GM21576 (cell line): Measurements from ENCODE around the gene MAP3K3.

Experiments used
- ATAC-seq: cut with Tn5 transposase; IDR thresholded peaks from one replicate; pipeline ENCODE4 v1.9.1; 2021; ENCODE audit warnings: mild to moderate bottlenecking, moderate library complexity; ENCODE audit not compliant: unreplicated experiment

The MAP3K3 gene

DNA sequence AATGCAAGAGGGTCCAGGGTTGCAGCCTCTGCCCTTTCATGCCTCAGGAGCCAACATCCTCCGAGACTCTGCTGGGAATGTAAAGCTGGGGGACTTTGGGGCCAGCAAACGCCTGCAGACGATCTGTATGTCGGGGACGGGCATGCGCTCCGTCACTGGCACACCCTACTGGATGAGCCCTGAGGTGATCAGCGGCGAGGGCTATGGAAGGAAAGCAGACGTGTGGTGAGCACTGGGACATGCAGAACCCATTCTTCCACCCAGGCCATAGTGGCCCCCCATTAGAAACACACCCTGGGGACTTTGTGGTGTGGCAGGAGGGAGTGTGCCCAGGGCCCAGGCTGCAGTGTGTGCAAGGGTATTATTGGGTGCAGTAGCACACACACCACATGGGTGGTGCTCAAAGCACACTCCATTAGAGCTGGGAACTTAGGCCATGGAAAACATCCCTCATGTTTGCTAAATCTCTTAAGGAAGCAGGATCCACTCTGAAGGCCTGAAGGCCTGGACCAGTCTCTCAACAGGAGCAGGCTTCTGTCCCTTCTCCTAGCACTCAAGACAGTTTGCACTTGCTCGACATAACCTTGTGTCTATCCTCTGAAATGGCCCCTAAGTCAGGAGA lies 70.1 kb downstream of the MAP3K3 start:
- no peak for ATAC-seq

DNA sequence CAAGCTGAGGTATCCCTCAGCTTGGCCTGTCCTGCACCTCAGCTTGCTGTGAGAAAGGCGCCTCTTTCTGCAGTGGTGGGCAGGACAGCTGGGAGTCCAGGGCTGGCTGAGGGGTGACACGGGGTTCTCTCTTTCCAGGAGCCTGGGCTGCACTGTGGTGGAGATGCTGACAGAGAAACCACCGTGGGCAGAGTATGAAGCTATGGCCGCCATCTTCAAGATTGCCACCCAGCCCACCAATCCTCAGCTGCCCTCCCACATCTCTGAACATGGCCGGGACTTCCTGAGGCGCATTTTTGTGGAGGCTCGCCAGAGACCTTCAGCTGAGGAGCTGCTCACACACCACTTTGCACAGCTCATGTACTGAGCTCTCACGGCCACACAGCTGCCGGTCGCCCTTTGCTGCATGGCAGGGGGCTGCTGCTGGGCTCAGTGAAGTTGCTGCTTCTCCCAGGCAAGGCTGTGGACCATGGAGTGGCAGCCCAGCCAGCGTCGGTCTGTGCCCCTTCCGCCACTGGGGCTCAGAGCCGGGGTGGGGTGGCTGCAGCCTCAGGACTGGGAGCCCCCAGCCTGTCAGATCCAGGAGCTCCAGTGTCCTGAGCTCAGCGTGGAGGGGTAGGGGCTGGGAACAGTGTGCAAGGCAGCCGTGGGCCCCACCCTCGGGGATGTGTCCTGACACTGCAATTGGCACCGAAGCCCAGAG lies 71.3 kb downstream of the MAP3K3 start:
- ATAC-seq = no peak

DNA sequence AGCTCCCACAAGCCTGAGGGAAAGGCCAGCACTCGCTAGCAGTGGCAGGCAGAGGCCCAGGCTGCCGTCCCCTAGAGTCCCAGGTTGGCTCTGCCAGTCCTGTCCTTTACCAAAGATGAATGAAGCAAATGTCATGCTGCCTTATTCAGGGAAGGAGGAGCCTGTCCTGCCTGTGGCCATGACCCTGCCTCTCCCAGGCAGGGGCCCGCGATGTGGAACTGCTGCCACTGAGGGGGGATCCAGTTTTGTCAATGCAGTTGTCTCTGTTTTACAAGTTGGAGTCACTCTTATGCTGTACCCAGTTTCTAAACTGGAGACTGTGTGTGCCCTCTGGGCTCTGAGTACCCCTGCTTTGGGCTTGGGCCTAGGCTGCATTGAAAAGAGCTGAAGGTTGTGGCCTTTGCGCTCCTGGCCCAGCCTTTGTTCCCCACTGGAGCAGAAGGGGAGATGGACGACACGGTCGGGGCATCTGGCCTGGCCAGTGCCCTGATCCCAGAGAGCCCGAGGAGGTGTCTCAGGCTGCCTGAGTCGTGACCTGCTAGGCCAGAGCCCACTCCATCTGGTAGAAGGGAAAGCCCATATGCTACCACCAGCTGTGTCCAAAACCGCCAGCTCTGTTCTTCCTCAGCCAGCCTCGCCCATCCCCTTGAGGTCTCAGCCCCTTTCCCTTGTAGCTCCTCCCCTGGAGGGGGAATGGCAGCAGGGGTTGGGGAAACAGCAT lies 72.2 kb downstream of the MAP3K3 start:
- no peak for ATAC-seq

DNA sequence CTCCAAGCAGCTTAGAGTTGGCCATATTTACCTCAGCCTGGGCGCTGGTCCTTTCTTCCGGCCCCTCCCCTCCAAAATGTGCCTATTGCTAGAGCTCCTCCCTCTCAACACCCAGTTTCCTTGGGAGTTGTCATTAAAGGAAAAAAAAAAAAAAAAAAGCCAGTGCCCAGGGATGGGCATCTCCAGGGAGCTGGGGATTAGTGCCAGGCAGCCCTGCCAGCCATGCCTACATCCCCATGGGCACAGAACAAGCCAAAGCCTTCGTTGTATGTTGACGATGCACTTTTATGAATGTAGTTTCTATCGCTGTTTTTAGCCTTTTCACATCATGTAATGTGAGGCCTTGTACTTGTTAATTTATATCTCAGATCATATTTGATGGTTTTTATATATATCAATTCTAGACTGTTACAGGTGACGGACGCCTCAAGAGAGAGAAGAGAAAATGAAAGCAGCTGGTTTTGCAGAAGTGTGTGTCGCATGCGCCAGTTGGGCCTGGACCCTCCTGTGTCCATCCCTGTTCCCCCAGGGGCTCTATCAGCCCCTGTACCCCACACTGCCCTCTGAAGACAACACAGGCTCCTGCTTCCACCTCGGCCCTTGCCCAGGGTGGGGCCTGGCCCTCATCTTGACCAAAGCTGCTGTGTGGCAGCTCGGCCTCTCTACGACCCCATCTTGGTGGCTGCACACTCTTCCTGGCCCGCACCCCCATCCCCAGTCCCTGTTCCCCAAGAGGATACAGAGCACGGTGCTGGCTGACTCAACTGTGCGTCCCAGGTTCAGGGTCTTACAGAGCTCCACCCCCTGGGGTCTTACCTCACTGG lies 72.9 kb downstream of the MAP3K3 start:
- no peak for ATAC-seq

DNA sequence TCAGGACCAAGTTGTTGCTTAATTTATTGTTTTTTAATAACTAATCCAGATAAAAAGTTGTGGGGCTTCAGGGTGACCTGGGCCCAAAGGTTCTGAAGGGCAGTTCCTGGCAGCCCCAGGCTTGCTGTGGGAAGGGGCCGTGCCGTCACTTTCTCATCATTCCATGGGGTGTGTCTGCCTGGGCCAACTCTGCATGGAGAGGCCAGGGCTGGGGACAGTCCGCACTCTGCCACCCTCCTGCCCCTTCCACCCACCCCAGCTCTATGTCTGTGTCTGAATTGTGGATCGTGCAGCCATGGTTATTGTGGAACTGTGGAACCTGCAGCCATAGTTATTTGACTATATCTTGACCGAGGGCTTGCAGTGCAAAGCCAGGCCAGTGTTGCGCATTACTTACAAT lies 73.7 kb downstream of the MAP3K3 start:
- no peak for ATAC-seq

DNA sequence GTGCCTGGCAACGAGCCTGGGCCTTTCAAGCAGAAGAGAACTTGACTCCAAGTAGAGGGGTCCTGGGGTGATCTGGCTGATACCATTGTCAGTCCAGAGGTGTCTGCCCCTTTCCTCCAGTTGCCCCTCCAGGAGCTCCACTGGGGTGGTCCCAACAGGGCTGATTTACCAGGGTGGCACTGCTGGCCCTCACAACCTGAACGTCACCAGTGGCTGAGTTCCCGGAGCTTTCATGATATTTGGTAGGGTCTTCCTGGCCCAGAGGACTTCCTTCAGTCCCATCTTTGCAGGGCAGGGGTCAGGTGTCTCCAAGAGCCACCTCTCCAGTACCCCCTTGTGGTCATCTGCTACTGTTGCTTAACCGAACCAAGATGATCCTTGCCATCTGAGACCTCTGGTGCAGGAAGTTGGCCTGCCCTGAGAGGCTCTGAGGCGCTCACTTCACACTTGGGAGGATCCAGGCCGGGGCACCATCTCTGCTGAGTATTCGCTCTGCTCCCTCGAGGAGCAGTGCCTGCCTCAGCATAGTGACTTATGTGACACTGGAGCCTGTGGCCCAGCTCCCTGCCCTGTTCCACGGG lies 74.3 kb downstream of the MAP3K3 start:
- no peak for ATAC-seq

DNA sequence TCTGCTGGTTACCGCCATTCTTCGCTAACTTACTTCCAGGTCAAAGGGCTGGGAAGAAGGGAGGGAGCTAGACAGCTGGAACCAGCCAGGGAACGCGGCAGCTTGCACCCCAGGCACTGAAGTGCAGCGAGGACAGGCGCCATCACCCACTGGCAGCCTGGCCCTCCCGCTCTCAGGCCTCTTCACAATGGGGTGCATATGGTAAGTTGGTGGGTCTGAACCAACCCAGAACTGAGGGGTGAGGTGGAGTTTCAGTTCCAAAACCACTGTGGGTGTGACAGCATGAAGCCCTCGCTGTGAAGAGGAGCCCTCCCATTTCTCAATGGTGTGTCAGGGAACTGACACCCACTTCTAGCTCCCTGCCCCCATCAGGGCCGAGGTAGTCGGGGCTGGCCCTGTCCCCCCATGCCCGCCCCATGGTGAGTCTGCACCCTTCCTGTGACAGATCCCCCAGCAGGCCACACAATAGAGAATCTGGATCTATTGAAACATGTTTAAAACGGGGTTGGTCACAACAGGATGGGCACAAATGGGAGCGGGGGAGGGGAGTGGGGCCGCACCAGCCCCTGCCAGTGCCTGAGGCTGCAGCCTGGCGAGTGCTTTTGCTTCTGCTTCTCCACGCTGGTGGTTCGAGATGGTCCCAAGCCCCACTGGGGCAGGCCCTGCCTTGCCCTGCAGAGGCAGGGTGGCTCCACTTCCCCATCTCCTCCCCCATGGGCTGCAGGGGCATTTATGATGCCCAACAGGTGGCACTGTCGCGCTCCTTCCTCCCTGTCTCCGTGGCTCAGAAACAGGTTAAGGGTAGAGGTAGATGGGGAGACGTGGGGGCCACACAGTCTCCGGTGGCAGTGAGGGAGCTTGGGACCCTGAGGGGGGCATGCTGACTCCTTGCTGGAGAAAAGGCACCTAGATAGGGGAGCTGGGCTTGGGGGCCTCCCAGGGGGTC lies 75.4 kb downstream of the MAP3K3 start:
- peak; percentile 21 for ATAC-seq

DNA sequence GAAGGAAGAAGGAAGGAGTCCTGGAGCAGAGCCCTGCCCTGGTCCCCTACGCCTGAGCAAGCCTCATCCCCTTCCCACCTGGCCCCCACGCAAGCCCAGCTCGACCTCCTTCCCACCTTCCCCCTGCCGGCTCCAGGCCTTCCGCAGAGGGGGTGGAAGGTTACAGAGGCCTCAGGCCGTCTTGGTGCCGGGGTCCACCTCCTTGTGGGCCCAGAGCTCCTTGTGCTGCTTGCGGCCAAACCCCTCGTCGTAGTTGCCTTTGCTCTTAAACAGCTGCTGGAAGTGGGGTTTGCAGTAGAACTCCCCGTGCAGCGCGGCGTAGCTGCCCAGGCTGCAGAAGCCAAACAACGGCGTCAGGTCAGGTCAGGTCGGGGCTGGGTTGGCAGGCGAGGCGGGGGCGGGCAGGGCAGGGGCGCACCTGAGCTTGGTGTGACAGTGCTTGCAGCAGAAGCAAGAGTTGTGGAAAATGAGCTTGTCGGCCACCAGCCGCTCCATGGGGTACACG lies 76.2 kb downstream of the MAP3K3 start:
- no peak for ATAC-seq

DNA sequence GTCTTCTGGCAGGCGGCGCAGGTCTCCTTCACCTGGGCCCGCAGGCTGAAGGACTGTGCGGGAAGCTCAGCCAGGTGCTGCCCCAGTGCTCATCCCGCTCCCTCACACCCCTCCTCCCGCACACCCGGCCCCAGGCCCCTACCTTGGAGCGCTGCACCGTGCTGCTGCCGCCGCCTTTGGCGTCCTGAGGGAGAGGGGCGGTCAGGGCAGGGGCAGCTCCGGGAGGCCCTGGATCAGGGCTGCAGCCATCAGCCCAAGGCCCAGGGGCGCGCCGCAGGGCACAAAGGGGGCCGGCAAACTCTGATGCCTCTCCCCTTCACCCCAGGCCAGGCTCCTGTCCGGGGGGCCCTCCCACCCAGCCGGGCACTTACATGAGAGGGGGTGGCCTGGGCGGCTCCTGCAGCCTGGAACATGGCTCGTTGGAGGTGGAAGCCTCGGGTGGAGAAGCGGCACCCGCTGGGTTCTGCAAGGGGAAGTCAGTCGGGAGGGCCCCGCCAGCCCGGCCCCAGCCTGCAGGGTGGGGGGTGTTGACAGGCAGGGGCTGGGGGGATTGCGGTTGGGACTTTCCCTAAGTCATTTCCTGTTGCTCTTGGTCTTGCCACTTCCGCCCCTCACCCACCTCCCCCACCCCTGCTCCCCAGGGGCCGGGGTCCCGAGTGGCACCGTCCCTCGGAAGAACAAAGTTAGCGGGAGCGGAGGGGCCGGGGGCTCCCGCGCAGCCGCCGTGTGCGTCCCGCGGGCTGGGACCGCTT lies 76.8 kb downstream of the MAP3K3 start:
- peak; percentile 17 for ATAC-seq

DNA sequence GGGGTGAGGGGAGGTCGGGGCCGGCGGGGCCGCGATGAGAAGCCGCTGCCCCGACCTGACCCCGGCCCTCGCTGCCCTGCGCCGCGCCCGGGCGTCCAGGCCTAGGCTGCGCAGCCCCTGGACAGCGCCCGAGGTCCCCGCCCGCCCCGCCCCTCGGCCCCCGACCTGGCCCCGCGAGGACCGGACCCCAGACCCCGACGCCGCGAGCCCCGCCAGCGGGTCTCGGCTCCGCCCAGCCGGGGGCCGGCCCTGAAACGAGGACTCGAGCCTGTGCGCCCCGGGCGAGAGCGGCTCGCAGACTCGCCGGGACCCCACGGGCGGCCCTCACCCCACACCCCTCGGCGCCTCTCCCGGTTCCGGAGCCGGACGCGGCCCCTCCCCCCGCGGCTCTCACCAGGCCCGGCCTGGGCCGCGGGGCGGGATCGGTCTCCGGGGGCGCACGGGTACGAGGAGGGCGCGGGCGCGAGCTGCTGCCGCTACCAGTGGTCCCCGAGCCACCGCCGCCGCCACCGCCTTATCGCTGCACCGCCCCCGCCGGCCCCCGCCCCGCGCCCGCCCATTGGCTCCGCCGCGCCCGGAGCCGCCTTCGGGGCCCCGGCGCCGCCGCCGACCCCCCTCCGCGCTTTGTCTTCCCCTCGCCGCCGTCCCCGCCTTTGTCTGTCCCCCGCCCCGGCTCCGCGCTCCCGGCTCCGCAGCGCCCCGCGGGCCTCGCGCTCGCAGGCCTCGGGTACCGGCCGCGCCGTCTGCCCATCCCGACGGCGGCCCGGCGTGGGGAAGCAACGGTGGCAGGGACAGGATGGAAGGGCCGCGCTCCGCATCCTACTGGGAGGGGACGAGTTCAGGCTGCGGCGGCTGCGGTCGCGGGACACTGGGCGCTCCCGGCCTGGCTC lies 77.7 kb downstream of the MAP3K3 start, which contains the start of gene LIMD2:
TSS of gene LIMD2 (minus strand) at position 488 of the 890 bp plus-strand sequence. CDS start 827 bp downstream, outside the sequence.
- no peak for ATAC-seq

DNA sequence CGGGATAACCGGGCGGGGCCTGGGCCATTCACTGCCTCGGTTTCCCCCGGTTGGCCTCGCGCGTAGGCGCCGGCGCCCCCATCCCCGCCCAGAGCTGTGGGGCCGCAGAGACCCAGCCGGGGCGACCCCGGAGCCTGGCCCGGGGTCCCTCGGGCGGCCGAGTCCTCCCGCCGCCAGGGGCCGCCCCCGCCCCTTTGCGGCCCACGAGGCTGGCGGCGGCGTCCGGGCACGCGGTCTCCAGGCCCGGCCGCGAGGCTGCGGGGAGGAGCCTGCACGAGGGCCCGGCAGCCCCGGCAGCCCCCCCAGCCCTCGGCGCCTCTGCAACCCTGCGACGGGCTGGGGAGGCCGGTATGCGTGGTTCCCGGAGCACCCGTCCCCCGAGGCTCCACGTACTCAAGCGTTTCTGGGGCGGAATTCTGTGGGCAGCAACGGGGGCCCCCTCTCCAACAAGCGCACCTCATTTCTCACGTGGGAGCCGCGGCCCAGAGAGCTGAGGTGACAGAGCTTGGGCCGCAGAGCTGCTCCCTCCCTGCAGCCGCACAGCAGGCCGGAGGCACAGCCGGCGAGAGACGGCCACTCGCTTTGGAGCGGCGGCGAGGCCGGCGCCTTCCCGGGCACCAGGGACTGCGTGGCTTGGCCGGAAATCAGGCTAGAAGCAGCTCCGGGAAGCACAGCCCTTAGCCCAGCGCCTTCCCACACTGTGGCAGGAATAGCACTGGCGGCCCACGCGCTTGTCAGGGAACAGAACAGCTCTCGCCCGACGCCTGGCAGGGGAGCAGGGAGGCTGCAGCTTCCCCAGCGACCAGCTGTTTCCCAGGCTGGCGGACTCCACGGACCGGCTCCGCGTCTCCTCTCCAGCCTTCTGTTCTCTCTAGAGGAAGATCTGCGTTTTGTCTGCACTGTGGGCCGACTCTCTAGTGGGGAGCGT lies 78.6 kb downstream of the MAP3K3 start:
- ATAC-seq = no peak

DNA sequence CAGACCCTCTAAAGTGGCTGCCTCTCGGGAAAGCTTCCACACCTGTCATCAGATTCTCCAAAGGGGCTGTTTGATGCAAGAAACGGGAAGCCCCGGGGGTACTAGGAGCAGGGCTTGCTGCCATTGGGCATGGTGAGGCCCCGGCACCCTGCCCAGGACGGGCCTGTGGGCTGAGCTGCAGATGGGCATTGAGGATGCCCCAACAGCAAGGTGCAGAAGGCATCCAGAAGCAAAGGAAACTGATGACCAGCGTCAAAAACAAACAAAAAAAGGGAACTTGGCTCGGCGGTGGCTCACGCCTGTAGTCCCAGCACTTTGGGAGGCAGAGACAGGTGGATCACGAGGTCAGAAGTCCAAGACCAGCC lies 79.2 kb downstream of the MAP3K3 start:
- ATAC-seq = no peak

DNA sequence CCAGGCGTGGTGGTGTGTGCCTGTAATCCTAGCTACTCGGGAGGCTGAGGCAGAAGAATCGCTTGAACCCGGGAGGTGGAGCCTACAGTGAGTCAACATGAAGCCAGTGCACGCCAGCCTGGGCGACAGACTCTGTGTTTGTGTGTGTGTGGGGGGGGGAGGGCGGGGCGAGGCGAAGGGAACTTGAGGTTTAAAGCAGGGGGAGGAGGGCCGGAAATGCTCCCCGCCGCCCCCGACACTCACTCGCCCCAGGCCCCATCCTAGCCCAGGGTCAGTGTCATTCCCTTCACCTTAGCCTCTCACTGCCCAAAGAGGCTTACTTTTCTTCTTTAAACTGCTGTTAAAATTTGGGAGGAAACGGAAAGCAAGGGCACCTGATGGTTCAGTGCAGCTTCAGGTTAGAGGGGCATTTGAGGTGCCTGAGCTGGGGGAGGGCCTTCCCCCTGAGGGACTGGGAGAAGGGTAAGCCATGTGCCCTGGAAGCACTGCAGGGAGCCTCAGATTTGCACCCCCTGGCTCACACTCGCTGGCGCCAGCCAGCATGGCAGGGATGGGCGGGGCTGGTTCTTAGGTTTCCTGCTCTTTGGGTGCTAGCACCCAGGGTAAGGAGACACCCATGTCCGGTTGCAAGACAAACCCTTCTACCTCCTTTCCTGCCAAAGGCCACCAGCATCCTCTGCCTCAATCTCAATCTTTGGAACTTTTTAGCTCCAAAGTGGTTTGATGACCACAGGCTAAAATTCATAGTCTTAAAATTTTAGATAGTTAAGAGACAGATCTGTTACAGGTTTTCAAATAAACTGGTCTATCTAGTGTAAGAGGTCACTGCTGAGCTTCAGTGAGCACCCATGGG lies 79.9 kb downstream of the MAP3K3 start:
- ATAC-seq = no peak

DNA sequence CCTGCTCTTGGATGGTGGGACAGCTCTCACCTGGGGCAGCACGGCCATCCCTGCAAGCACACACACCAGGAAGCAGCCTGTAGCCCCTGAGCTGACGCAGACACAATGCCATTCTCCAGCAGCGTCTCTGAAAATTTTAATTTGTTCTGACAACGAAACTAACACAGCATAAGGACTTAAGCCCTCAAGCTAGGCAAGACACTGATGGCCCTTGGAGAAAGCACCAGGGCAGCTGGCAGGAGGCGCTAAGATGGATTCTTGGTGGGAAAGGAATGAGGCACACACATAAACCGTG lies 80.5 kb downstream of the MAP3K3 start:
- ATAC-seq = no peak

DNA sequence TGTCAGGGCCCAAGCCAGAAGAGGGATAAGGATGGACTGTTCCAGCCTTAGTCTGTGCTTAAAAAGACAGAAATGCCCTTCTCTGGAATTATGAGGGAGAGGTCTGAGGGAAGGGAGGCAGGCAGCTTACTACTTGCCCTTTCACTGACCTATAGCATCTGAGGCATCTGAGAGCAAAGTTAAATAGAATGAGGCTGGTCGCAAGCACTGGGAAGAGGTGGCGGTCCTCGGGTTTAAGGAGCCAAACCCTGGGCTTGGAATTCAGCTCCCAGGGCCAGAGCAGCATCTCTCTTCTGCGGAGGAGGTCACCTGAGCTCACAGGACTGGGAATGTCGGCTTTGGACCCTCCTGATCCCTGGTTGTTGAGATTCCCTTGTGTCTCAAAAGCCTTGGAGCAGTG lies 80.8 kb downstream of the MAP3K3 start:
- no peak for ATAC-seq
